Stimulated activated CD8-positive, alpha-beta memory T cell treated with anti-CD3 and anti-CD28 coated beads, Interleukin-15, amount 100 ng/mL, for 4 hours (primary cell): ENCODE data around the gene DGCR2.
"Not testable (repeated sequence)": the region's sequence is repeated elsewhere in the genome, so short reads cannot be mapped to it uniquely, and the experiment has no call there.

Experiments used
- DNase-seq, 2 donors: peaks; one replicate each; pipeline ENCODE4 v3.0.0-alpha.2; 2020; ENCODE audit warnings: low read depth in 2 of 2

The DGCR2 gene

GRCh38 chr22:19003508-19003907 lies 118.7 kb downstream of the DGCR2 start:
- DNase-seq: no peak

GRCh38 chr22:19002684-19003038 lies 119.6 kb downstream of the DGCR2 start:
- DNase-seq: no peak

GRCh38 chr22:19001204-19001603 lies 121.0 kb downstream of the DGCR2 start:
- DNase-seq: no peak

DNA sequence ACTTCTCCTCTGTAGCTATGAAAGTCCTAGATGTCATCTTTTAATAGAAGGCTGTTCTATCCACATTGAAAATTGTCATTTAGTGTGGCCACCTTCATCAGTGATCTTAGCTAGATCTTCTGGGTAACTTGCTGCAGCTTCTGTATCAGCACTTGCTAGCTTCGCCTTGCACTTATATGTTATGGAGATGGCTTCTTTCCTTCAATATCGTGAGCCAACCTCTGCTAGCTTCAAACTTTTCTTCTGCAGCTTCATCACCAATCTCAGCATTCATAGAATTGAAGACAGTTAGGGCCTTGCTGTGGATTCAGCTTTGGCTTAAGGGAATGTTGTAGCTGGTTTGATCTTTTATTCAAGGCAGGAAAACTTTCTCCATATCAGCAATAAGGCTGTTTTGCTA lies 122.1 kb downstream of the DGCR2 start:
- DNase-seq: not testable (repeated sequence)

DNA sequence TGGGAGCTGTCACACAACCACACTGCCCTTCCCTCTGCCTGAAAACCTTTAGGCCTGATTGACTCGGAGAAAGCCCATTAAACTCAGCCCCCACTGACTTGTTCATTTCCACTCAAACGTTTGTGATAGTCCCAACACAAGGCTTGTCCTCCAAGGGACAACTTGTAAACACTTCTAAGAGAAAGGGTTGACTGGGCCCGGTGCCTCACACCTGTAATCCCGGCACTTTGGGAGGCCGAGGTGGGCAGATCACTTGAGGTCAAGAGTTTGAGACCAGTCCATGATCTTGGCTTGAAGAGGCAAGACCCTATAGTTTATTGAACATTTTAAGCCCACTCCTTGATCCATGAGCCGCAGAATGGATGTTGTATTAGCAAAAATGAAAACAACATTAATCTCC lies 122.8 kb downstream of the DGCR2 start:
- no peak for DNase-seq

DNA sequence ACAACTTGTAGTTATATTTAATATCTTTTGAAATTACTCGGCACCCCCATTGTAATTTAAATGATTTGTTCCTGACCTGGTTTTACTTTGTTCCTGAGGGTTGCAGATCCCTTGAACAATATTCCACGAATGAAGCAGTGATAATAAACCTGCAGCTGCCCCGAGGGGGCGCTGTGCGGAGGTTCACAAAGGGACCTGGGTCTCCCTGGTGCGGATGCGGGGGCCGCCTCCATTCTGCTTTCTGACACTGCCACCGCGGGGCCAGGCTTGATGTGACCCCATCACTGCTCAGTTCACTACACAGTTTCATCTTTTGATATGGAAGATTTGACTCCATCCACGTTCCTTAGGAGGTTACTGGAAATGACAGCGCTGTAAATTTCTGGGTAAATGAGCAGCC lies 123.2 kb downstream of the DGCR2 start:
- DNase-seq: no peak

GRCh38 chr22:18997925-18998315 lies 124.3 kb downstream of the DGCR2 start:
- DNase-seq: no peak

DNA sequence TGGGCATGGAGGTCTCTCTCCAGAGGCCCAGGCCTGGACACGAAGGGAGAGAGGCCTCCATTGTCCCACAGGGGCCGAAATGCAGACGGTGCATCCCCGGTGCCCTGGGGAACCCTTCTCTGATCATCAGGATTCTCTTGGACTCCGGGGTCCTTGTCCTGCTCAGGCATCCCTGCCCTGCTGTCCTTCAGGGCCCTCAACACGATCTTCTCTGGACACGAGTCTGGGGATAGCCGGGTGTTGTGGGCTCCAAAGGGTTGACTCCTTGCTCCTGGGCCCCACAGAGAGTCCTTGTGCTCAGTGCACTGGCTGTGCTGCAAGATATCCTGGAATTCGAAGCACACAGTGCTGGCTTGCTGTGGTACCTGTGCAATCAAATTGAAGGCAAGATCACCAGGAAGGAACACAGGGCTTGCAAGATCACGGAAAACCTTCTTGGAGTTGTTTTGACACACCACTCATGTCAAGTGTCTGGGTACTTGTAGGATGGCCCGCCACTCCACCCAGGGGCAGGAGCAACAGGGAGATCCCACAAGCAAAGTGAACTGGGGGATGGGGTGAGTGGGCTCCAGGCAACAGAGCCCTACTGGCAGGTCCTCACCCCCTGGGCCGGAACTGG lies 124.8 kb downstream of the DGCR2 start:
- no peak for DNase-seq

DNA sequence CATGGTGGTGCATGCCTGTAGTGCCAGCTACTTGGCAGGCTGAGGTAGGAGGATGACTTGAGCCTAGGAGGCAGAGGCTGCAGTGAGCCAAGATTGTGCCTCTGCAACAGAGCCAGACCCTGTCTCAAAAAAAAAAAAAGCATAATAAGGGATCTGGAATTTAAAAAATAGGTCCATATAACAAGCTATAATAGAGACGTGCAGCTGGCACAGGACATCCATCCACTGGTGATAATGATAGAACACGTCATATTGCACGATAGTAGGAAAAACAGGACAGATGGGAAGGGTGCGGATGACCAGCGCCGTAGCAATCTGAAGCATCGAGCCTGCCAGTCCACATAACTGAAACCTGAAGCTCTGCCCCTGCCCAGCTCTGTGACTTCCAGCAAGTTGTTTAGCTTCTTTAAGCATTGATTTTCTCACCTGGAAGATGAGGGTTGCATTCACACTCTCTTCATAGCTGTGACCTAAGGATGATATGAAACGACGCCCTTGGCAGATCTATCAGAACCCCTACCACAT lies 125.8 kb downstream of the DGCR2 start:
- DNase-seq: no peak

GRCh38 chr22:18995327-18995711 lies 126.9 kb downstream of the DGCR2 start:
- DNase-seq: no peak

GRCh38 chr22:18994701-18995326 lies 127.4 kb downstream of the DGCR2 start:
- no peak for DNase-seq

DNA sequence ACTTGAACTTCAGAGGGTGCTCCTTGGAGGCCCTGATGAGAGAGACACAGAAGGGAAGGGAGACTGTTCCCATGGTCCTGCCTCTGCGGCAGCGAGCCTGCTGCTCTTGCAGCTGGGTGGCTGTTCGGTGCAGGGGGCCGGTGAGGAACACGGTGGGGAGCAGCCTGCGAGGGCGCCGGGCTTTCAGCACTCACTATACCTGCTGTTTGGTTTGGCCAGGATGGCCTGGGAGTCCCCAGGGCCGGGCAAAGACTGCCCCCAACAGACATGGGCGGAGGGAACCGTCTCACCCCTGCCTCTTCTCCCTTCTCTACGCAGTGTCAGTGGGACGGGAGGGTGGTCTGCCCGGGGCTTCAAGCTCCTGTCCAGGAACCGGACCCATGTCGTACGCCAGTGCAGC lies 128.2 kb downstream of the DGCR2 start:
- DNase-seq: no peak

DNA sequence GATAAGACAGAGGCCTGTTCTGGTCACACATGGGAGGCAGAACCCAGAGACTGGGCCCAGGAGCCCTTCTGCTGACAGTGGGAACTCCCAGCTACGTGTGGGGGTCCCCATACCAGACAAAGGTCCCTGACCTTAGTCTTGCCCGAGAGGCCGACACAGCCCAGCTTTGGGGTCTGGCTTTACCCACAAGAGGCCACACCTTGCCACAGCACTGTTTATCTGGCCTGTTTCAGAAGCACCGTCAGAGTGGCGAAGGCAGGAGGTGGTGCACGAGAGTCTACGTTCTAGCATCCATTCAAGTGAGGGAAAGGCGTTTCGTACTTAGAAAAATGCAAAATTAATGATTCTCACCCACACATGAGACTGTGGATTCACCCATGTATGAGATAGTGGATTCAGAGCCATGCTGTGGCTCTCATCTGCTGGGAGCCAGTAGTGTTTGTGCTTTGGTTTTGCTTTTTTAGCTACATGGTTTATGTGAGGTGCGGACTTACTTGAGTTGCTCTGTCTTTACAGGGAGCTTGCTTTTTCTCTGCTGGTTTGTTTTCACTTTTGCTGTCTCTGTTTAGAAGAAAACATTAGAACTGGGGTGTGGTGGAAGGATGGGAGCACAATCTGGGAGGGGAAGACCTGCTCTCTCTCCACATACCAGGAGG lies 129.5 kb downstream of the DGCR2 start:
- no peak for DNase-seq

- DNase-seq: no peak
Measured at GRCh38 chr22:18991821-18992442, 130.3 kb downstream of the DGCR2 start.

DNA sequence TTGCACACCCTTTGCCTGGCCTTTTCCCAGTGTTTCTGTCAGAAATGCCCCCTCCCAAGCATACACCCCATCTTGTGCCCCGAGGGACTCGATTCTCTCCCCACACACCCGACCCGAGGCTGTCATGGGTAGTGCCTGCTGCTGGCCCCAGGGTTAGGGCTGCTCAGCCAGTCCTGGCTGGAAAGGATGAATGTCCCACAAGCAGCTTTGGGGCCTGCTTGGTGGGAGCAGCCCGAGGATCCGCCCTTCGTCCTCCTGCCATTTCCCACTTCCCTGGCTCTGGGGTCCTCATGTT lies 131.1 kb downstream of the DGCR2 start:
- DNase-seq: no peak

- no peak for DNase-seq
Measured at GRCh38 chr22:18990355-18991137, 131.7 kb downstream of the DGCR2 start.

DNA sequence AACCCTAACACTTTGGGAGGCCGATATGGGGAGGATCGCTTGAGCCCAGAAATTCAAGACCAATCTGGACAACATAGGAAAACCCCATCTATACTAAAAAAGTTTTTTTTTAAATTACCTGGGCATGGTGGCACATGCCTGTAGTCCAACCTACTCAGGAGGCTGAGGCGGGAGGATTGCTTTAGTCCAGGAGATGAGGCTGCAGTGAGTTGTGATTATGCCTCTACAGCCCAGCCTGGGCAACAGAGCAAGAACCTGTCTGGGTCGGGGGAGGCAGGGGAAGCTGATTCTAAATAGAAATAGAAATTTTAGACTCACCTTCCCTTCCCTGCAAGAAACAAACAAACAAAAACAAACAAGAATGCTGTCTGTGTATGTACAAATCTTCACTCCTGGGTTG lies 133.3 kb downstream of the DGCR2 start:
- DNase-seq: no peak

GRCh38 chr22:18987765-18988164 lies 134.4 kb downstream of the DGCR2 start:
- DNase-seq: no peak

DNA sequence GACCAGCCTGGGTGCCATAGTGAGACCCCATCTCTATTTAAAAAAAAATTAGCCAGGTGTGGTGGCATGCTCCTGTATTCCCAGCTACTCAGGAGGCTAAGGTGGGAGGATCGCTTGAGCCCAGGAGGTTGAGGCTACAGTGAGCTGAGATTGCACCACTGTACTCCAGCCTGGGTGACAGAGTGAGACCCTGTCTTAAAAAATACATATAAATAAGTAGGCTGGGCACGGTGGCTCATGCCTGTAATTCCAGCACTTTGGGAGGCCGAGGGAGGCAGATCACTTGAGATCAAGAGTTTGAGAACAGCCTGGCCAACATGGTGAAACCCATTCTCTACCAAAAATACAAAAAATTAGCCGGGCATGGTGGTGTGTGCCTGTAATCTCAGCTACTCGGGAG lies 135.1 kb downstream of the DGCR2 start:
- not testable (repeated sequence) for DNase-seq
